ENCODE results near the gene LMX1A.

Gene LMX1A

DNA sequence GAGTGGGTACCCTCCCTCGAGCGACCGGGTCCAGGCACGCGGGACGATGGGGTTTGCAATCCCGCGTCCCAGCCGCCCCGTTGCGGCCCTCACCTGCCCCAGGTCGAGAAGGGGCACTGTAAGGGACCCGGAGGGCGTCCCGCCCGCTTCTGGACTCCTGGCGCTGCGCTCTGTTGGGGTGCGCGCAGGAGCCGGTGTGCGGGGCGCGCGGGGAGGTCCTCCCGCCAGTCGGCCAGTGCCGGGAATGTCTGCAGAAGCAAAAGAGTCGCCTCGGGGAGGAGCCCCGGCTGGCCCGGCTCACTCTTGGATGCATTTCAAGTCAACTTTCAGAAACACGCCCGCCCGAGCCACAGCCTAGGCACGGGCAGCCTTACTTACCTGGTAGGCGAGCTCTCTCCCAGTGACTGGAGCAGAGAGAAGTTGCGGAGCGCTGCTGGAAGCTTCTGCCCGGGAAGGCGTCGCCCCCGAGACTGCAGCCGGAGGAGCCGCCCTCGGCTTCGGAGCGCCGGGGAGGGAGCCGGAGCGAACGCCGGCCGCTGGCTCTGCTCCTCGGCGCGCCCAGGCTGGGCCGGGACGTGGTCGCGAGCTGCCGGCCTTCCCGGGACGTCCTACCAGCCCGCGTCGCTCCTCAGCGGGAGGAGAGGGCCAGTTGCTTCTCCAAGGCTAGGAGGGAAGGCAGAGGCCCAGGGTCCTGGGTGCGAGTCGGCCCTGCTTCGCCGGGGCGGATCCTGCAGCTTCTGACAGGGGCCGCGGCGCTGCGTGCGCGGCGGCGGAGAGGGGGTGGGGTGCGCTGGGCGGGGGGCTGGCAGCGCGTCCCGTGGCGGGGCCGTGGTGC is at the start of gene LMX1A:
TSS of gene LMX1A (minus strand) at position 739 of the 835 bp plus-strand sequence. CDS start 1,156 bp downstream, outside the sequence.
- DNase-seq, result no peak

DNA sequence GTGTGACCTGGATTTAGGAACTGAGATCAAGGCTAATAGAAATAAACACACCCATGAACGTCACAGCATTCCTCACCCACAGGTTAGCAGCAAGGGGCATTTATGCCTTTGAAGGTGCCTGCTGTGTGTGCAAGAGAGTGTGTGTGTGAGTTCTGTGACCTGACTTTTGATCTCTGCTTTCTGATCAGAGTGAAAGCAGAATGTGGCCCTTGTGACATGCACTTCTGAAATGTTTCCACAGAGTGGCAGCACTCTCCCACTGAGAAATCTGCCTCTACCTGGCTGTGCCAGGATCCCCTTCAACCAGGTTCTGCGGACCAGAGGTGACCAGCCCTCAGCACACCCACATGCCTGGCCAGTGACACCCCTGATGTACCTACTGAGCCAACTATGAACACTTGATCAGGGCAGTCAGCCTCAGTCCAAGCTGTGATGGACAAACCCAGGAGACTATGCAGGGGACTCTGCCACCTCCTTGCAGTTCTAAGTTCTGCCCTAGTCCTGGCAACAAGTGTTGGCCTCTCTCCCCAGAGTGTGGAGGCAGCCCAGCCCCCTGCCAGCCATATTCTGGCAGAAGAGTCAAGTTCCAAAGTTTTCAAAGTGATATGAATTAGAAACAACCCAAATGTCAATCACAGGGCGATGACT is 47.4 kb upstream of the LMX1A start:
- DNase-seq, result peak; percentile 20

DNA sequence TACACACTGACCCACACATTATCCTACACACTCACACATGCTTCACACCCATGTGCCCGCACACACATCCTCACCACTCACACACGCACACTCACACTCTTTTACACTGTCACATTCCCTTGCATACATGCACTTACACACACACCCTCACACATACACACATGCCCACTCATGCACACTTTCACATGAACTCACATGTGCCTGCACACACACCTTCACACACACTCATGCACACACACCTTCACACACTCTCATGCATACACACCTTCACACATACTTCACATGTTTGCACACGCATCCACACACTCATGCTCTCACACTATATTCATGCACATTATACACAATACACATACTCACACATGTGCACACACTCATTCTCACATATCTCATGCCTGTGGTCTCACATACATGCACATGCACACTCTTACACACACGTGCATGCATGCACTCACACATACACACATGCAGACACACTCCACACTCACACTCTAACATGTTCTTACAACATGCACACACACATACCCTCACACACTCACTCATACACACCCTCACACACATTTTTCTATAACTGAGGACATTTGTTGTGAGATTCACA is 46.1 kb upstream of the LMX1A start:
- no peak for DNase-seq

DNA sequence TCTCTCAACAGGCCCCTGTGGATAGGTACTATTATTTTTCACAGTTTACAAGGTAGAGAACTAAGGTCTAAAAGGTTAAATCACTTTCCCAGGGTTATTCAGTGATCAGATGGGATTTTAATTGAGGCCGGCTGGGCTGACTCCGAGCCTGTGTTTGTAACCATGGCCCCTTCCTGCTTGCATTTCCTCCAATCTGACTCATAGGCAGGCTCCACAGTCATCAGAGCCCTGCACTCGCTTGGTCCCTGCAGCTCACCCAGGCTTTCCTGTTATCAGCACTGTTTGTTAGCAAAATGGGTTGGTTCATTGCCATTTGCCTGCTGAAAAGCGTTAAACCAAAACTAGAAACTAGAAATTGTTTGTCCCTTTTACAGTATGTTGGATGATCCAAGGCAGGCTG is 41.4 kb upstream of the LMX1A start:
- DNase-seq, result no peak

DNA sequence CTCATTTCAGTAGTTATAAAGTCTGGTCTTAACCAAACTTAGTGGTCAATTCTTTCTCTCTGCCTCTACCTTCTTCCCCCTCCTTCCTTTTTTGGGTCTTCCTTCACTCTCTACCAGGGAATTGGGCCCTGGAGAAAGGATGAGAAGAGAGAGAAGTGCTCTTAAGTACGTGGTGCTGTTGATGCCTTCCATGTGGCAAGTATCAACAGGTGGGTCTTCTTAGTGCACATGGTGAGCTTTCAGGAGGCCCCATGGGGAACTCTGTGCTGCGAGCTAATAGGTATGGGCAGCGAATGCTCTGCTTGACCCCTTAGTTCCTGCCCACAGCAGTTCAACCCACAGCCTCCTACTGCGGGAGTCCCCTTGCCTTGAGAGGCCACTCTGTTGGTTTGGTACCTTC is 39.4 kb upstream of the LMX1A start:
- DNase-seq, result no peak

DNA sequence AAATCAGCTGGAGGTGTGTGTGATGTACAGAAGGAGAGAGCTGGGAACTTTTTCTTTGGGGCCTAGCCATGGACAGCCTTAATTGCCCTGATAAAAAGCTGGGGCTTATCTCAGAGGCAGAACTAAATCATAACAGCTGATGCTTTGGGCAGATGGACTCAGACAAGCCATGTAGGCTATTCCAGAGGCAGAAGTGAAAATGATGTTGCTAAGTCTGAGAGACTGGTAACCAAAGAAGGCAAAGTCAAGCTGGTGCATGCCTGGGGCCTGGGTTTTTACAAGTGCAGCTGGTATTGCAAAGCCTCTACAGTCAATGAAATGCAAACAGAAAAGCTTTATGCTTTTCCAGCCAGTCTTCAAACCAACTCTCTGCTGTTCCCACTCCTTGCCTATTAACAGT is 39.0 kb upstream of the LMX1A start:
- DNase-seq, result no peak

DNA sequence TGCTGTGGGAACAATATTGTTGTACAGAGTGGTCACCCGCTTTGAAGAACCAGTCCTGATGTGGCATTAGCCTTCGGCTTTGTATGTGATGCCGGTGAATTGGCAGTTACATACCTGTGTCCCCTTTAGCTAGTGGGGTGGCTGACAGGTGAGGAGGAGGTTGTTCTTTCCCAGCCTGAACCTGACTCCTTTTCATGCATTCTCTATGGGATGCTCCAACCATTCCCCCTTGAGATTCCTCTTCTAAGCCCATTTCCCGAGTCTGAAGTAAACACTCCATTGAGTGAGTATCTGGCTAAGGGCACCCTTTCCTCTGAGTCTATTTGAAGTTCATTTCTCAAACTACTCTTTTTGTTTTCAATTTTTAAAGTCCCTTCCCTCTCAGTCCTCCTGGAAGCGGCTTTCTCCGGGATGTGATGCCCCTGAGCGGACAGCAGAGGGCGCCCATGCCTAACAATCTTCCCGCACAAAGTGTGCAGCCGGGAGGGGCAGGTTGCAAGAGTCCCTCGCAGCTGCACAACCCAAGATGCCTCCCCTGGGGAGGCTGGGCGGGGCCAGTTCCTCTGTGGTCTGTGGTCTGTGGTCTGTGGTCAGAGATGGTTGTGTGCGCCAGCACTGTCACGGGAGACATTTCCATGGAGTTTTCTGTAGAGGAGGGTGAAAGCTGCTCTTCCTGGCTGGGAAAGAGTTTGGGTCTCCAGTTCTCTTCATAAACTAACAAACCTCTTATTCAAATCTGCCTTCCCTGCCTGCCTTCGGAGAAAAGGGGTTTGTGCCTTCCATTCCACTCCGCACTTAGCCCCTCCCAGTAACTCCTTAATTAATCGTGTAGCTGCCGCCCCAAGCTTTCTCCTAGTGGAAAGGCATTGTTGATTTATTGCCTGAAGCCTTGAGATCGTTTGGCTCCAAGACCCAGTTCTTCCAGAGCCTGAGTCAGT is 36.4 kb upstream of the LMX1A start:
- peak; percentile 87 for DNase-seq

DNA sequence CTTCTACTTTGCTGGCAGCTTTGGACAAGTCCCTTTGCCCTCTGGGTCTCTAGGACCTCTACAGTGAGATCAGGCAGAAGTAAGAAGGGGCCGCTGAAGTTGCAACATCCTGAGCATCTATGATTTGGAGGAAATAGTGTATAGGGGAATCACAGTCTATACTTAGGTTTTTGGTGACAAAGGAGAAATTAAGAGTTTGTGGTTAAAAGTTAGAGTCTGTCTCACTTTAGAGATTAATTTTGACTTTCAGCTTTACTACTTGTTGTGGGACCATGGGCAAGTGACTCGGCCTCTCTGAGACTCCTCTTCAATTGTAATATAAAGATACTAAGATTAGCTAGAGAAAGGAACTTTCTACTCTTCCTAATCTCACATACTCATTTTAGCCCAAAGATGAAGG is 33.1 kb upstream of the LMX1A start:
- DNase-seq, result no peak

DNA sequence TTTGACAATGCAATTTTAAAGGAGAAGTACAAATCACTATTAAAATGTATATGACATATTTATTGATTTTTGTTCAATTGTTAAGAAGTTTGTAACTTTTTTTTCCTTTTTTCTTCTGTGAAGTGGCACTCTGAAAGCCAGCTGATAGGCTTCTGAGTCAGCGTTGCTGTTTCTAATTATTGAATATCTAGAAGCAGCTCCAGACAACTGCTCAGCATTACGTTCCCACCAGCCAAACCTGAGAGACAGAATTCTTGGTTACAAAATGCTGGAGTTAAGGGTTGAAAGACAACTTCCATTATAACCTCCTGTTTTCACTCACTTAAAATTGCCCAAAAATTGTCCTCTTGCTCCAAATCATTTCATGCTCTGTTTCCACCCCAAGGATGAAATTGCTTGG is 31.4 kb upstream of the LMX1A start:
- DNase-seq, result no peak

DNA sequence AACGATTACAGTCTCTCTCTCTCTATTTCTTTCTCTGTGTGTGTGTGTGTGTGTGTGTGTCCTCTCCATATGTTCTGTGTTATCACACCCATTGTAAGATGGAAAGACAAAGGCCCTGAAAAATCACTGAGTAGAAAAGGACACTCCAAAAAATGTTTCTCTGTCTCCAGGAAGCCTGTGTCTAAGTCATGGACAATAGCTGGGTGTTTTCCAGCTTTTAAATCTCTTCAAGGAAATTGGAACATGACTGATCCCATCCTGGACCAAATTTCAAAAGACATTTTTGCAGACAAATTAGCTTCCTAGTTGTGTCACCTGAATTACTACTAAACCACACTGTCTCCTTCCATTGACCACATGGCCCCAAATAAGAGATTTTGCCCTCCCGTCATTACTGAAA is 31.0 kb upstream of the LMX1A start:
- DNase-seq, result no peak

DNA sequence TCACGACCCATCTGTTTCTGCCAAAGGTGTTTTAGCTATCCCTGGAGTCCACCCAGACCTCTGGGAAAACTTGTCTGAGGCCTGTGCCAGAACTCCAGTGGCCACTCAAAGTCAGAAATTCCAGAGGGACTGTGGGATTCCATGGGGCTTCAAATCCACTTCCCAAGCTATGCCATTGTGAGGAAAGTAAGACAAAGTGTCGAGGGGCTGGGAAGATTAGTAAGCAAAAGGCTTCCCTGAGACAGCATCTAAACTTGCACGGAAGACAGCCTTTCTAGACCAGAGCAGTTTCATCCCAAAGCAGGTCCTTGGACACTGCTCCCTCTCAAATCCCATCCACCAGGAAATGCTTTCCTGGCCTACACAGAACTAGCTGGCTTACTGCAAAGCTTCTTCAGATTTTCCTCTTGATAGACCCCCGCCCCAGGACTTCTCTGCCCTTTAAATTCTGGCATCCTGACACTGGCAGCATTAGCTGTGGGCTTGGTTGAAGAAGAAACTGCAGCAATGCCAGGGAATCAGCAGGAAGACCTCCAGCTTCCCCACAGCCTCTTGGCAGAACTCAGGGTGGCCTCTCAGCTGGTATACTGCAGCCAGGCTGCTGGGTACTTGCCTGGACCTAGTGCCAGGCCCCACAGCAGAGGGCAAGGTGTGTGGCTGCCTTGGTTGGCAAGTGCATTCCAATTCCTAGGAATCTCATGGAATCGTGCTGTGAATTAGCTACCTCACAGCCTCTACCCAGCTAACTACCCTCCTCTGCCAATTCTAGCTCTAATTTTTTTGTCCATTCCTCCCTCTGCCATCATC is 27.3 kb upstream of the LMX1A start:
- no peak for DNase-seq

DNA sequence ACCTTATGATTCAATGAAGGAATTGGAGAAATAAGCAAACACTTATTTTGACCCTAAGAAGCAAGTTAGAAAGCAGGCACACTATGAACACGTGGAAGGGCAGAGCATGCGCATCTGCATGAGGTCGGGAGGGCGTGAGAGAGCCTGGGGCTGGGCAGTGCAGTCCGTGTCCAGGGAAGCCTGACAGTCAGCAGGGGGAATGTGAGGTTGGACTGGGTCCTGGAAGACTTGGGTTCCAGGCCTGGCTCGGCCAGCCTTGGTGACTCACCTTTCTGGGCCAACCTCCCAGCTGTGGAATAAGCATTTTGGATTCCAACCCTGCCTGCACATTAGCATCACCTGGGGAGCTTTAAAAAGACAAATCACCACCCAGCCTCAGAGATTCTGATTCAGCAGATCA is 26.6 kb upstream of the LMX1A start:
- no peak for DNase-seq

DNA sequence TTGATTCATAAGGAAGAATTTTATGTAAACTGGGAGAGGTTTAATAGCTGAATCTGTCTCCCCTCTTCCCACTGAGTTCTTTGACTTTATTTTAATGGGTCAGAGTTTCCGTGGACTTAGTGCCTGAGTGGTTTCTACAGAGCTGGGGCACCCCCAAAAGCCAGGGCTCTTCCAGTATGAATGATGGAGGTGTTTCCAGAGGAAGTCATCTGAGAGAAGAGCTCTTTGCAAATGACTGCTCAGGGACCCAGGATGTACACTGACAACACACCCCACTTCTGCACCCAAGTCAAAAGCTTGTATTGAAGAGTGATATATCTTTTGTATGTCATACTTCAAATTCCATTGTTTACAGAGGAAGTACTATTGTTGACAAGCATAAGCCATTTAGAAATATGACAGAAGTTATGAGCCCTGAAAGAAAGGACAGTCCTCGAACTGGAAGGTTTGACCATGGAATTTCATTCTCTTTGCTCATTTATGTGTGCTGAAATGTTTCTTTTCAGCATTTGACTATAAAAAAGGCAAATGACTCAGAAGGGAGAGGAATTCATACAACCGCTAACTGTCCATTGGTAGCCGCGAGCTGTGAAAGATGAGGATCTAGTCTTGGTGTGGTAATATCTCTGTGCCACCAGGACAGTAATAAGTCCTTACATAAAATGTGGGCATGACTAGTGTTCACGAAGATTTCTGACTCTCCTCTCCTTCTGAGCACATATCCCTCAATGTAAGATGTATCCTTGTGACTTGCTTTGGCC is 25.4 kb upstream of the LMX1A start:
- no peak for DNase-seq

DNA sequence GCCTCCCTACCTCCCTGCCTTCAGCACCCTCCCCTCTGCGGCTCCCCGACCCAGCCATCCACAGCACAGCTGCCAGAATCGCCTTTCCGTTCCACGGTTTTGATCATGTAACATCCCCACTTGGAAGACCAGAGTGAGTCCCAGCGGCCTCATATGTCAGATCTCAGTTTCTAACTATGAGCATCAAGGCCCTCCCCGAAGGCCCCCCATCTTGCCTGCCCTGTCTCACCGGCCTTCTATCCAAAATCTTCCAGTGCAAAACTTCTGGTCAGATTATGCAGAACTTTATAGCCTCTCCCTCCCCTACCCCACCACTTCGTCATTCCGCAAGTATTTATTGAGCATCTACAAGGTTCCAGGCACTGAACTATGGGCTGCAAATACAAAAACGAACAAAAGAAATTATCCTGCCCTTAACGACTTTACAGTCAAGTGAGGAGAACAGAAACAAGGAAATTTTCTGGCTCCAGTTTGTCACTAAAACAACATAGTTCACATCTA is 20.3 kb upstream of the LMX1A start:
- no peak for DNase-seq

DNA sequence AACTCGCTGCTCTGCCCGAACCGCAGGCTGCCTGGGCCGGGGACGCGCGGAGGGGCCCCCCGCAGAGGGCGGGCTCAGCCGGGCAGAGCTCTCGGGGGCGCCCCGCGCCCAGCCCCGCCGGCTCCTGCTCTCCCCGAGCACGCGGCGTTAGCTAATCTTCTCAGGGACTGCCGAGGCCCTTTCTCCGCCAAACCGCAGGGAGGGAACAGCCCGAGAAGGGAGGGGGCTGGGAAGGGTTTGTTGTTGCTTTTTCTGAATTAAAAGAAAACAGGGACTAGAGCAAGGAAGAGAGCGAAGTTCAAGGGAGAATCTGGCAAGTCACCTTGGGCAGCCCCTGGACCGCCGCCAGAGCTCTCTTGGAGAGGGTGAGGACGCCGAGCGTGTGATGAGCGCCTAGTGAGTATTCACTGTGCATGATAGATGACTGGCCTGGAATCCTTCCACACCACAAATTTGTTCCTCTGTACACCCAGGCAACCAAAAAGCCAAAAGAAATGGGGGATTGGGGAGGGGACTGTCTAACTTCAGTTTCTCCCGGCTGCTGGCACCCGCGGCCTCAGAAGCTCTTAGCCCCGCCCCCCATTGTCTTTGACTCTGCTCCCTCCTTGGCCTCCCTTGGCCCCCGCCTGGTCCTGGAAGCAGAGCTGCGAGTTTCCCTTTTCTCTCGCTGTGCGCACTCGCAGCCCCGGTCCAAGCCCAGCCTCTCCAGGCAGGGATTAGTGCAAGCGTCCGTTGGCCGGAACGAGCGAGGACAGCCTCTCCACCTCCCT is 19.7 kb upstream of the LMX1A start:
- DNase-seq, result peak; percentile 26

DNA sequence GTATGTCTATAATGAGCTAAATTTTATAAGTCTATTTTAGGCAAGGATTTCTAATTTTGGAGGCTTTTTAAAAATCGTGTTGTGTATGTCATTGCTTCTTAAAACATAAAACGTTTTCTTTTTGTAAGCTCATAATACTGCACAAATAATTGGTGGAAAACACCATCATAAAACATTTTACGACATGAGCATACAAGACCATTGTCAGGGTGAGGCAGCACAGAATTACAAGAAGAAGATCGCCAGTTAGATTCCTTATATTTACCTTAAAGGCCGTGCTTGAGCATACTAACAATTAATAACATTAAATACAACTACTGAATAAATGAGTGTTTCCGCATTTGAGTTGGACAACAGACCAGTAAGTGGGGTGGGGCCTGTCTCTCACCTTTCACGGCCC is 19.1 kb upstream of the LMX1A start:
- no peak for DNase-seq

DNA sequence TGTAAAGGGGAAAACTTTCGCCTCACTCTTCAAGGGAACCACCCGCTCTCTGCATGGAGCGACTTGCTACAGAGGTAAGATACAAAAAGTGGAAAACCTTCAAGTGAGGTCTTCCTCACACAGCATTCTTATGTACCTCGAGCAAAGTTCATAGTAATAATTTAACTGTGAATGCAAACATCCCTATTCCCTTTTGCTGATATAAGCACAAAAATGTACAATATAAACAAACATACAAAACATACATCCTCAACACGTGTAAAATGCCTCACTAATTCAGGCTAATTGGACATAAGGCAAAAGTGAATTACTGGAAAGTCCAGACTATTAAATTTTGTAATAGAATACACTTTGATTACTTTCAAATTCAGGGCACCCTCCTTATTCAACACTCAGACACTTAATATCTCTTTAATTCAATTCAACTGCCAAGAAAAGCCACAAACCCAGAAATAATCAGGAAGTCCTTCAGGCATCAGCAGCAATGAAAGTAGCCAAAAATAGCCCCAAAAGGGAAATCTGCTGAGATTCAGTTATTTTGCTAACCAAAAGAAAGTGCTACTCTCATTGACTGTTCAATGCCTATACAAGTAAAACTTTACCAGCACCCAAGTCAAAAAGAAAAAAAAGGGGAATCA is 15.2 kb upstream of the LMX1A start:
- DNase-seq, result no peak

DNA sequence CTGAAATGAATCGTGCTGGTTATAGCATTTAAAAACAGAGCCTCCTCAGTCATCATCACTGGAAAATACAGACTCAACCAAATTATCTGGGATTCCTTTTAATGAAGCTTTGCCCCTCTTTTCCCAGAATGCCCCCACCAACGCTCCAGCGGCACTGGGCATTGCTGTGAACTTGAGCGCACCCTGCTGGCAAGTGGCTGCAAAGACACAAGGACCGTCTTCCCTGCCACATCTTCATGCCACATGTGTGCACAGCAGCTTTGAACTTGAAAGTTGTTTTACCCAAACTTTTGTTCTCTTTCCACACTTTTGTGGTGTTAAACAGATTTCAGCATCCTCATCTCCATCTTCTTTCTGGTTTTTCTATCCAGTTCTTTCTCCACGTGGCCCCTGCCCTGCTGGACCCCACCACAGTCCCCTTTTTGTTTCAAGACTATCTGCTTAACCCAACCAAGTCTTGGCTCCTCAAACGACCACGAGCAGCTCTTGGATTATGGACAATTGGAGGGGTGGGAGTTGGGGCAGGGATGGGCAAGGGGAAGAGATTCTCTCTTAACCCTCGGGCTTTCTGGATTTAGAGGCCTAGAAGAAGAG is 12.8 kb upstream of the LMX1A start:
- peak; percentile 49 for DNase-seq

DNA sequence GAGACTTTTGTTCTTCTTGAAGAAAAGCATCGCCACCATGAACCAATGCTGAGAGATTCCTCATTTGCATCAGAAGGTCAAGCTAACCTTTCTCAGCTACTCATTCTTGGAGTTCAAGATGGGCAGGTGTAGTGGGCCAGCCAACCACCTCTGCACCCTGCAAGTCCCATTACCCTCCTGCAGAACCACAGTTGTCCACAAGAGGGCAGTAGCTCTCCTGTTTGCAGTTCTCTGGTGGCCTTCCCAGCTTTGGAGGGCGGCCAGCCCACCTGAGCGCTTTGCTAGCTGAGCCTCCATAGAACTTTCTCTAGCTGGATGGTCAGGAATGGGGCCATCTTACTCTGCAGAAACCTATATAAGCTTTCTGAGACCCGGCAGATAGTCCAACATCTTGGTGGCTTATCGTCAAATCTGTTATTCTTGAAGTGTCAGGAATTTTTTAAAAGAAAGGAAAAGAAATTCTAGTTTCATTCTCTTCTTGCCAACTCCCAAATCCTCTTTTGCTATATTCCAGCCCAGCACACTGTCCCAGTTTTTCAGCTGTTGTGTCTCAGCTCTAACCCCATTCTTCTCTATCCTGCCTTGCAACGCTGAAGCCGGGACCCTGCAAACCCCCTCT is 11.0 kb upstream of the LMX1A start:
- DNase-seq, result peak; percentile 83

All from stimulated activated CD4-positive, alpha-beta T cell treated with anti-CD3 and anti-CD28 coated beads, Interleukin-4, amount 100 ng/mL, for 24 hours (primary cell).